LNCAP (cell line): ENCODE measurements around the gene ZNF883.

ENCODE experiments used
- CTCF ChIP-seq: fragments of 450-650 bp; IDR thresholded peaks from 2 replicates; pipeline ENCODE4 v1.5.1; 2017; ENCODE audit warnings: mild to moderate bottlenecking

The ZNF883 gene

GRCh38 chr9:112939418-112939817 lies 72.6 kb downstream of the ZNF883 start:
- no peak for TF ChIP-seq CTCF

GRCh38 chr9:112933696-112934095 lies 78.3 kb downstream of the ZNF883 start:
- no peak for TF ChIP-seq CTCF

DNA sequence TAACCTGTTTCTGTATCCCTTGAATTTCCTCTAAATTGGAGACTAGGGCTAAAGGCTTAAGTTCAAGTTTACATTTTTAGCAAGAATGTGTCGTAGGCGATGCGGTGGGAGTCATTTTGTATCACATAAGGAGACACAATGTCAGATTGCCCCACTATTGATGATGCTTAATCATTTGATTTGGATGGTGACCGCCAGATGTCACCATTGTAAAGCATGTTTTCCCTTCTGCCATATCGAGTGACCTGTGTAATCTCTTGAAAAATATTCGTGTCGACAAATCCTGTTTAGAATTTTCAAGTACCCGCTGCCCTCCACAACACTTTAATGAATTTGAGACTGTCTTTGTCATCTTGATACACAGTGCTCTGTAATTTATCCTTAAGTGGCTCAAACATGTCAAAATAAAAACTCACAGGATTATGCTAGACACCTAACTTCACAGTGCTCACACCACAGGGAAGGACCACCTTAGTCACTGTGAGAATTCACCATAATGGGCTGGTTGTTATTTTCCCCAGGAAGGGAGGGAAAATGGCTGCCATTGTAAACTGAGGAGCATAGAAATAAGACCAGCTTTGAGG lies 86.8 kb downstream of the ZNF883 start:
- peak; percentile 66 for TF ChIP-seq CTCF

GRCh38 chr9:112921549-112921948 lies 90.4 kb downstream of the ZNF883 start:
- TF ChIP-seq CTCF, result peak; percentile 51

DNA sequence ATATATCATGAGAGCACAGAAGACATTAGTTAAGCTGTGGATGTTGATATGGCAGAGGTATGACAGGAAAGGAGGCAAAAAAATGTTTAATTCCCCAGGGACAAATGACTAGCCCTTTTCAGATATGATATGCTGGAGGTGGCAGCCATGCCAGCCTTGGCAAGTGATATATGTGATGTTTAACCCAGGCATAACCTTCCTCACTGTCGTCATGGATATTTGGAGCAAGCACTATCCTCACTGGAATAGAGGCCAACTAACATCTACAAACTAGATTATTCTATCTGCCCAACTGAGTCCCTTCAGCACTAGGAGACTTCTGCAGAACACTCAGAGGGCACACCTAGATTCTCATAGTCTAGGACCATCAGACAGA lies 94.0 kb downstream of the ZNF883 start:
- TF ChIP-seq CTCF, result no peak

GRCh38 chr9:112917047-112917986 lies 94.7 kb downstream of the ZNF883 start:
- no peak for TF ChIP-seq CTCF

GRCh38 chr9:112914524-112914923 lies 97.5 kb downstream of the ZNF883 start:
- no peak for TF ChIP-seq CTCF
